ENCODE data around the gene PCED1A.
A peak's percentile ranks its signal among the peaks of the same experiment; 100 is the strongest.

The PCED1A gene

DNA sequence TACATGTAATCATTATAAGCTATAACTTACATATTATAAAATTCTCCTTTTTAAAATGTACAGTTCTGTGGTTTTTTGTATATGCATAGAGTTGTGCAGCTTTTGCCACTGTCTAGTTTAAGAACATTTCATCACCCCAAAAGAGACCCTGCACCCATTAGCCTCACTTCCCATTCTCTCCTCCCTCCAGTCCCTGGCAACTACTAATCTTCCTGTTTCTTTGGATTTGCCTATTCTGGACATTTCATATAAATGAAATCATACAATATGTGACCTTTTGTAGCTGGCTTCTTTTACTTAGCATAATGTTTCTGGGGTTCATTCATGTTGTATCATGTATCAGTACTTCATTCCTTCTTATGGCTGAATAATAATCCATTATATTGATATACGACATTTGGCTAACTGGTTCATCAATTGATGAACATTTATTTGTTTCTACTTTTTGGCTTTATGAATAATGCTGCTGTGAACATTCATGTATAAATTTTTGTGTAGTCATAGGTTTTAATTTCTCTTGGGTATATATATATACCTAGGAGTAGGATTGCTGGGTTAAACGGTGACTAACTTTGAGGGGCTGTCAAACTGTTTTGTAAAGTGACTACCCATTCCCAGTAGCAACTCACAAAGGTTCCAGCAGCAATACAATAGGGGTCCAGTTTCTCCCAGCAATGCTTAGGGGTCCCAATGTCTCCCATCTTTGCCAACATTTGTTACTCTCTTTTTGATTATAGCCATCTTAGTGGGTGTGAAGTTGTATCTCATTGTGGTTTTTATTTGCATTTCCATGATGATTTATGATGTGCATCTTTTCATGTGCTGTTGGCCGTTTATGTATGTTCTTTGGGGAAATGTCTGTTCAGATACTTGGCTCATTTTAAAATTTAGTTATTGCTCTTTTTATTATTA is 43.5 kb upstream of the PCED1A start:
- TF ChIP-seq MYC (IDR thresholded peaks at IDR 0.05; ENCODE audit: low read depth, low read length): no peak
- TF ChIP-seq, protein P1, sequence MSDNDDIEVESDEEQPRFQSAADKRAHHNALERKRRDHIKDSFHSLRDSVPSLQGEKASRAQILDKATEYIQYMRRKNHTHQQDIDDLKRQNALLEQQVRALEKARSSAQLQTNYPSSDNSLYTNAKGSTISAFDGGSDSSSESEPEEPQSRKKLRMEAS (IDR thresholded peaks at IDR 0.05; ENCODE audit: low read depth, low read length): no peak
- TF ChIP-seq, protein P2, sequence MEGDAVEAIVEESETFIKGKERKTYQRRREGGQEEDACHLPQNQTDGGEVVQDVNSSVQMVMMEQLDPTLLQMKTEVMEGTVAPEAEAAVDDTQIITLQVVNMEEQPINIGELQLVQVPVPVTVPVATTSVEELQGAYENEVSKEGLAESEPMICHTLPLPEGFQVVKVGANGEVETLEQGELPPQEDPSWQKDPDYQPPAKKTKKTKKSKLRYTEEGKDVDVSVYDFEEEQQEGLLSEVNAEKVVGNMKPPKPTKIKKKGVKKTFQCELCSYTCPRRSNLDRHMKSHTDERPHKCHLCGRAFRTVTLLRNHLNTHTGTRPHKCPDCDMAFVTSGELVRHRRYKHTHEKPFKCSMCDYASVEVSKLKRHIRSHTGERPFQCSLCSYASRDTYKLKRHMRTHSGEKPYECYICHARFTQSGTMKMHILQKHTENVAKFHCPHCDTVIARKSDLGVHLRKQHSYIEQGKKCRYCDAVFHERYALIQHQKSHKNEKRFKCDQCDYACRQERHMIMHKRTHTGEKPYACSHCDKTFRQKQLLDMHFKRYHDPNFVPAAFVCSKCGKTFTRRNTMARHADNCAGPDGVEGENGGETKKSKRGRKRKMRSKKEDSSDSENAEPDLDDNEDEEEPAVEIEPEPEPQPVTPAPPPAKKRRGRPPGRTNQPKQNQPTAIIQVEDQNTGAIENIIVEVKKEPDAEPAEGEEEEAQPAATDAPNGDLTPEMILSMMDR (IDR thresholded peaks at IDR 0.05; ENCODE audit: low read depth, low read length): no peak
- no peak for TF ChIP-seq POLR2A (IDR thresholded peaks at IDR 0.05; ENCODE audit: extremely low read depth, insufficient read length)
- no peak overlapping the region for H3K4me3 ChIP-seq (ENCODE audit: low read depth, low read length)
- no peak for DNase-seq (ENCODE audit: low read depth)

DNA sequence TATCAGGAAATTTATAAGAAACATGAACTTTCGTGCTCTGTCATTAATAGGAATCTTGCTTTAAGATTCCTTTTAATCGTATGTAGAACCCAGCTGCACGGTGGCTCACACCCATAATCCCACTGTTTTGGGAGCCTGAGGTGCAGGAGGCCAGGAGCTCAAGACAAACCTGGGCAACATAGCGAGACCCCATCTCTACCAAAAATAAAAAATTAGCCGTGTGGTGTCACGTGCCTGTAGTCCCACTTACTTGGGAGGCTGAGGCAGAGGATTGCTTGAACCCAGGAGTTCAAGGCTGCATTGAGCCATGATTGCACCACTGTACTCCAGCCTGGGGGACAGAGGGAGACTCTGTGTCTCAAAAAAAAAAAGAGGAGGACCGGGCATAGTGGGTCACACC is 40.2 kb upstream of the PCED1A start:
- H3K4me3 ChIP-seq (ENCODE audit: low read depth, low read length): no peak overlapping the region
- no peak for DNase-seq (ENCODE audit: low read depth)
- TF ChIP-seq, protein P2 (IDR thresholded peaks at IDR 0.05; ENCODE audit: low read depth, low read length): no peak
- TF ChIP-seq MYC (IDR thresholded peaks at IDR 0.05; ENCODE audit: low read depth, low read length): no peak

DNA sequence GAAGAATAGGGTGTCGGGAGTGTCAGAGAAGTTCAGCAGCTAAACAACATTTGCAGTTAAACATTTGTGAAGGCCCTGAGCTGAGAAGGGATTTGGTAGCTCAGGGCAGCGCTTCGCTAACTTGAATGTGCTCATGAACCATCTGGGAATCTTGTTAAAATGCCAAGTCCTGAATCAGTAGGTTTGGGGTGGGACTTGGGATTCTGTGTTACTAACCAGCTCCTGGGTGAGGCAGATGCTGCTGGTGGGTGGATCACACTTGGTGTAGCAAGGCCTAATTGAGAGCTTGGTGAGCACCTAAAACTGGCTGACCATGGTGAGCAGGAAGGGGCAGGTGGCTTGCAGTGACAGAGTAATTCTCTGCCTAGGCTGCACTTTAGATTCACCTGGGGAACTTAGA is 38.7 kb upstream of the PCED1A start:
- no peak overlapping the region for H3K4me3 ChIP-seq (ENCODE audit: low read depth, low read length)
- TF ChIP-seq POLR2A (IDR thresholded peaks at IDR 0.05; ENCODE audit: extremely low read depth, insufficient read length) (no peak), MYC (IDR thresholded peaks at IDR 0.05; ENCODE audit: low read depth, low read length) (no peak)
- TF ChIP-seq, protein P2 (IDR thresholded peaks at IDR 0.05; ENCODE audit: low read depth, low read length): no peak
- TF ChIP-seq, protein P1 (IDR thresholded peaks at IDR 0.05; ENCODE audit: low read depth, low read length): no peak
- DNase-seq (ENCODE audit: low read depth): no peak

DNA sequence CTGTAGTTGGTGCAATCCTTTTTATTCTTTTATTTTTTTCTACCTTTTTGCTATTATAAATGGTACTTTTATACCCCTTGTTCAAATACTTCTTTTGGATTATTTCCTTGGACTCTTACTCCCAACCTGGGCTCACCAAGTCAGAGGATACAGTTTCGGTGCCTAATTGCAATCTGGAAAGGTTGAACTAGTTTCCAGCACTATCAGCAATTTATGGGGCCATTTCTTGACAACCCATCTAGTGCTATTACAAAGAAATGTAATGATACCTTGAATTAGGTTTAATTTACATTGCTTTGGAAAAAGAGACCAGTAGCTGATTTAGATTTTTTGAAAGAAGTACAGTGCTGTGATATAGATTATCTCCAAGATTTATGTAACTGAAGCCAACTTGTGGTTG is 38.1 kb upstream of the PCED1A start:
- TF ChIP-seq MYC (IDR thresholded peaks at IDR 0.05; ENCODE audit: low read depth, low read length) (no peak), POLR2A (IDR thresholded peaks at IDR 0.05; ENCODE audit: extremely low read depth, insufficient read length) (no peak)
- TF ChIP-seq, protein P2 (IDR thresholded peaks at IDR 0.05; ENCODE audit: low read depth, low read length): no peak
- TF ChIP-seq, protein P1 (IDR thresholded peaks at IDR 0.05; ENCODE audit: low read depth, low read length): no peak
- DNase-seq (ENCODE audit: low read depth): no peak
- H3K4me3 ChIP-seq (ENCODE audit: low read depth, low read length): no peak overlapping the region

DNA sequence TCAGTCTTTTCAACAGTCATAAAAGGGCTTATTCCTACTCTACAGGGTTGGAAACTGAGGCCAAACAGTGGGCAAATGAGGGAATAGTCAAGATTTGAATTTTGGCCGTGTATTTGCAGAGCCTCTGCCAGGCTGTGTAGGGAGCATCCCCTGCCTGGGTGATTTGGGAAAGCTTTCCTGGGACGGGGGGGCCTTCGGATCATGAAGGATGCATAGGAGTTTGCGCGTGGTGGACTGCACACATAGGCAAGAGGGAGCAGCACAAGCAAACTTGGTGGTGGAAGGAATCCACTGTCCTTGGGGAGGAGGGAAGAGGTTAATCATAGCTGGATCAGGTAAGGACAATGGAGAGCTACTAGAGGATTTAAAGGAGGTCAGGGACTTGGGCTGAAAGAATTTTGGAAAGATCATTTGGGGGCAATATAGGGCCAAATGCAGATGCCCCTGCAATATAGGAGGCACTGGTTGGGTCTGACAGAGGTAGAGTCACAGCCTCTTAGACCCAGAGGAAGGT is 35.3 kb upstream of the PCED1A start:
- DNase-seq (ENCODE audit: low read depth): no peak
- H3K4me3 ChIP-seq (ENCODE audit: low read depth, low read length): peak overlapping the region; percentile 14
- TF ChIP-seq, protein P2 (IDR thresholded peaks at IDR 0.05; ENCODE audit: low read depth, low read length): no peak
- TF ChIP-seq, protein P1 (IDR thresholded peaks at IDR 0.05; ENCODE audit: low read depth, low read length): no peak
- TF ChIP-seq MYC (IDR thresholded peaks at IDR 0.05; ENCODE audit: low read depth, low read length) (no peak), POLR2A (IDR thresholded peaks at IDR 0.05; ENCODE audit: extremely low read depth, insufficient read length) (no peak)

Measured in NB4 (cell line).